MM.1S (cell line): ENCODE results near the gene SLC37A1.

Experiments used
- EZH2phosphoT487 ChIP-seq: fragments of 300-600 bp; sonication (generic); IDR thresholded peaks from 2 replicates; pipeline ENCODE4 v1.6.1; 2018; ENCODE audit warnings: antibody characterized with exemption, low read length
- TF ChIP-seq, protein P1 (sequence below): fragments of 300-600 bp; sonication (generic); IDR thresholded peaks from 2 replicates; pipeline ENCODE4 v1.5.1; 2016; ENCODE audit warnings: antibody characterized with exemption, low read length, mixed read lengths

DNA sequence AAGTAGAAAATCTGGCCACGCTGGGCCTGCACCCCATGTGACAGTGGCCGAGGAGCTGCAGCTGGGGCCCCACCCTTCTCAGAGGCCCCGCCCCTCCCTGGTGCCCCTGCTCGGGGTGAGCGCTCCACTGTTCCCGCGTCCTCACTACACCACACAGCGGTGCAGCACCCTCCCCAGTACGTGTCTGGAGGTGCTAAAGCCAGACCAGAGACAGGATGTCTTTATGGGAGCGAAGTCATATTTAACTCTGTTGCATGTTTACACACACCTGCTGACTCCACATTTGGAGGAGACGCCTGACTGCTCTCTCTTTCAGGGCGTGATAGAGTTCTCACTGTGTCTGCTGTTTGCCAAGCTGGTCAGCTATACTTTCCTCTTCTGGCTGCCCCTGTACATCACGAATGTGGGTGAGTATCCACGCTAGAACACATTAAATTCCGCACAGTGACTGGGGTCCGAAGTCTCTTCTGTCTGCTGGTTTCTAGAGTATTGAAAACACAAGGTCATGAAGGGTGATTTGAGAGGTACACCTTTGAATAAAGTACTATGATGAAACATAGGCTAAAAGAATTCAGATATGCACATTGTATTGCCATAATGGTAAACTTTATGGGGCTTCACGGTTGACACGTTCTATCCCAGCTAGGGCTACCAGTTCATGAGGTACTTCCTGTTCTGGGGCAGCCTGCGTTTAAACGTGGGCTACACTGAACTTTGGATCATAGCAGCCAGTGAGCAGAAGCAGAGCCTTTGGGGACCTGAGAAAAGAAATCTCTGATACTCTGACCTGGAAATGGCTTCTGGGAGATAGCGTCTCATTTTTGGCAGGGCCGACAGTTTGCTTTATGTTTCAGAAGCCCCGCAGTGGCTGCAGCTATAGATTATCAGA, 48.4 kb downstream of the SLC37A1 start:
- TF ChIP-seq, protein P1, sequence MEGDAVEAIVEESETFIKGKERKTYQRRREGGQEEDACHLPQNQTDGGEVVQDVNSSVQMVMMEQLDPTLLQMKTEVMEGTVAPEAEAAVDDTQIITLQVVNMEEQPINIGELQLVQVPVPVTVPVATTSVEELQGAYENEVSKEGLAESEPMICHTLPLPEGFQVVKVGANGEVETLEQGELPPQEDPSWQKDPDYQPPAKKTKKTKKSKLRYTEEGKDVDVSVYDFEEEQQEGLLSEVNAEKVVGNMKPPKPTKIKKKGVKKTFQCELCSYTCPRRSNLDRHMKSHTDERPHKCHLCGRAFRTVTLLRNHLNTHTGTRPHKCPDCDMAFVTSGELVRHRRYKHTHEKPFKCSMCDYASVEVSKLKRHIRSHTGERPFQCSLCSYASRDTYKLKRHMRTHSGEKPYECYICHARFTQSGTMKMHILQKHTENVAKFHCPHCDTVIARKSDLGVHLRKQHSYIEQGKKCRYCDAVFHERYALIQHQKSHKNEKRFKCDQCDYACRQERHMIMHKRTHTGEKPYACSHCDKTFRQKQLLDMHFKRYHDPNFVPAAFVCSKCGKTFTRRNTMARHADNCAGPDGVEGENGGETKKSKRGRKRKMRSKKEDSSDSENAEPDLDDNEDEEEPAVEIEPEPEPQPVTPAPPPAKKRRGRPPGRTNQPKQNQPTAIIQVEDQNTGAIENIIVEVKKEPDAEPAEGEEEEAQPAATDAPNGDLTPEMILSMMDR = no peak
- no peak for TF ChIP-seq EZH2phosphoT487
